GM19099 (cell line): ENCODE results near the gene DEFB113.

Source experiments
- POLR2A ChIP-seq: IDR thresholded peaks from 3 replicates; pipeline ENCODE4 v1.6.1; 2011; ENCODE audit warnings: low read depth; ENCODE audit not compliant: insufficient read length; ENCODE audit errors: extremely low read depth

The DEFB113 gene

GRCh38 chr6:49951926-49952325 lies 17.5 kb downstream of the DEFB113 start:
- TF ChIP-seq POLR2A: no peak

- TF ChIP-seq POLR2A: no peak
Observed at GRCh38 chr6:49950415-49950751, 19.0 kb downstream of the DEFB113 start.

- no peak for TF ChIP-seq POLR2A
Observed at GRCh38 chr6:49949062-49949461, 20.4 kb downstream of the DEFB113 start.

GRCh38 chr6:49946835-49947234 lies 22.6 kb downstream of the DEFB113 start:
- TF ChIP-seq POLR2A: no peak

GRCh38 chr6:49939993-49940498 lies 29.4 kb downstream of the DEFB113 start:
- no peak for TF ChIP-seq POLR2A

GRCh38 chr6:49937811-49938210 lies 31.6 kb downstream of the DEFB113 start:
- no peak for TF ChIP-seq POLR2A

GRCh38 chr6:49937017-49937416 lies 32.4 kb downstream of the DEFB113 start:
- no peak for TF ChIP-seq POLR2A

GRCh38 chr6:49935387-49935786 lies 34.0 kb downstream of the DEFB113 start:
- TF ChIP-seq POLR2A: no peak

- no peak for TF ChIP-seq POLR2A
Observed at GRCh38 chr6:49934770-49935169, 34.7 kb downstream of the DEFB113 start.

GRCh38 chr6:49933526-49933925 lies 35.9 kb downstream of the DEFB113 start:
- TF ChIP-seq POLR2A: no peak

GRCh38 chr6:49929340-49929739 lies 40.1 kb downstream of the DEFB113 start:
- TF ChIP-seq POLR2A: no peak

GRCh38 chr6:49923826-49924225 lies 45.6 kb downstream of the DEFB113 start:
- no peak for TF ChIP-seq POLR2A

GRCh38 chr6:49919935-49920644 lies 49.3 kb downstream of the DEFB113 start:
- TF ChIP-seq POLR2A: no peak

GRCh38 chr6:49919261-49919660 lies 50.2 kb downstream of the DEFB113 start:
- TF ChIP-seq POLR2A: no peak

- no peak for TF ChIP-seq POLR2A
Observed at GRCh38 chr6:49918787-49919186, 50.6 kb downstream of the DEFB113 start.
